GM12878 (cell line): ENCODE results near the gene SEMA5A. TPM values are rescaled to one million over a fixed set of nuclear protein-coding genes. Genes with fewer than 3 reads are reported as not detected.

Experiments
- ATAC-seq: fragments of 200-7000 bp; cut with Tn5 transposase; 3 replicates; pipeline ENCODE4 v1.9.1; 2020; ENCODE audit warnings: mild to moderate bottlenecking, moderate library complexity
- BruUV-seq: library from RNA; stranded (reverse); fragments of 400-500 nt; replicated peaks from 2 replicates; lab custom pipeline; 2021; lab: Mats Ljungman, UMichigan
- CTCF ChIA-PET: fragments of 300-600 bp; sonication (Branson Sonifier 250); formaldehyde crosslinking; extraction: SDS; loops from one replicate; lab custom pipeline; 2021; ENCODE audit warnings: inconsistent platforms; lab: Yijun Ruan, JAX
- POLR2A ChIA-PET: fragments of 350-600 bp; formaldehyde crosslinking; extraction: SDS; loops from one replicate; lab custom pipeline; 2021; ENCODE audit warnings: inconsistent platforms; lab: Charles Lee
- RAD21 ChIA-PET: fragments of 300-600 bp; sonication (Branson Sonifier 250); formaldehyde crosslinking; loops from one replicate; lab custom pipeline; 2023; ENCODE audit warnings: antibody characterized with exemption; ENCODE audit not compliant: unreplicated experiment; lab: Charles Lee
- SMC1A ChIA-PET: fragments of 300-600 bp; sonication (Branson Sonifier 250); formaldehyde crosslinking; loops from one replicate; lab custom pipeline; 2023; ENCODE audit not compliant: unreplicated experiment, uncharacterized antibody; lab: Charles Lee
- DNase-seq: peaks from one replicate; pipeline ENCODE4 v3.0.0-alpha.2; 2011; ENCODE audit warnings: low read depth, low spot score
- FAIRE-seq: peaks from 3 replicates; lab custom pipeline; 2011; peaks lifted over from hg19 to GRCh38; lab: Jason Lieb, UNC
- H2AFZ ChIP-seq: 2 replicates; pipeline ENCODE4 v1.6.0; 2011; ENCODE audit warnings: low read depth, low read length, control low read depth; ENCODE audit not compliant: control insufficient read depth
- H3K27ac ChIP-seq: 2 replicates; pipeline ENCODE4 v1.5.1; 2011; ENCODE audit warnings: control low read depth; ENCODE audit not compliant: control insufficient read depth, insufficient read depth
- H3K27me3 ChIP-seq, 2 experiments: replicated peaks in 1 of 2; 2 replicates each; pipeline versions ENCODE4 v1.6.0 to v1.6.1; 2011; ENCODE audit warnings: low read length in 1 of 2; ENCODE audit not compliant: control insufficient read depth in 2 of 2, insufficient read depth in 2 of 2
- H3K36me3 ChIP-seq, 2 experiments: 2 replicates each; pipeline ENCODE4 v1.5.1; 2011; ENCODE audit warnings: low read length in 1 of 2; ENCODE audit not compliant: control insufficient read depth in 2 of 2, insufficient read depth in 2 of 2
- H3K4me1 ChIP-seq: 2 replicates; pipeline ENCODE4 v1.6.1; 2011; ENCODE audit warnings: mild to moderate bottlenecking, low read length, moderate library complexity, mixed read lengths; ENCODE audit not compliant: control insufficient read depth, insufficient read depth
- H3K4me2 ChIP-seq: 2 replicates; pipeline ENCODE4 v1.6.0; 2011; ENCODE audit warnings: control low read depth; ENCODE audit not compliant: control insufficient read depth, insufficient read depth
- H3K4me3 ChIP-seq: fragments of 200-600 bp; sonication (generic); 2 replicates; pipeline ENCODE4 v1.5.1; 2016
- H3K79me2 ChIP-seq: 2 replicates; pipeline ENCODE4 v1.6.0; 2011; ENCODE audit warnings: low read length; ENCODE audit not compliant: control insufficient read depth, insufficient read depth
- H3K9ac ChIP-seq: 2 replicates; pipeline ENCODE4 v1.8.0; 2011; ENCODE audit warnings: low read length, control low read depth, mixed read lengths; ENCODE audit not compliant: control insufficient read depth, insufficient read depth
- H3K9me3 ChIP-seq: replicated peaks from 3 replicates; pipeline ENCODE4 v1.5.1; 2011; ENCODE audit warnings: mild to moderate bottlenecking, low read length; ENCODE audit not compliant: control insufficient read depth, insufficient read depth
- H4K20me1 ChIP-seq: 2 replicates; pipeline ENCODE4 v1.6.0; 2011; ENCODE audit not compliant: control insufficient read depth, insufficient read depth
- EP300 ChIP-seq, 2 experiments: fragments of 150-350 bp in 1 of 2; IDR thresholded peaks; 2 replicates each; pipeline ENCODE4 v1.6.1; 2011 to 2012; ENCODE audit warnings: low read depth in 2 of 2, low read length in 2 of 2, borderline replicate concordance in 1 of 2, improper control_type of control experiment in 1 of 2, inconsistent platforms in 1 of 2; ENCODE audit not compliant: control insufficient read depth in 1 of 2
- FOS ChIP-seq: IDR thresholded peaks from 3 replicates; pipeline ENCODE4 v1.6.1; 2011; ENCODE audit warnings: borderline replicate concordance; ENCODE audit not compliant: insufficient read length; ENCODE audit errors: extremely low read depth
- FOXK2 ChIP-seq: fragments of 450-650 bp; IDR thresholded peaks from 2 replicates; pipeline ENCODE4 v1.6.1; 2017; ENCODE audit warnings: mild to moderate bottlenecking, moderate library complexity
- IRF4 ChIP-seq: IDR thresholded peaks from 2 replicates; pipeline ENCODE4 v1.6.1; 2011; ENCODE audit warnings: low read depth, low read length
- JUNB ChIP-seq: IDR thresholded peaks from 2 replicates; pipeline ENCODE4 v1.6.1; 2016; ENCODE audit warnings: antibody characterized with exemption, mild to moderate bottlenecking
- KDM1A ChIP-seq: fragments of 200-600 bp; sonication (generic); IDR thresholded peaks from 2 replicates; pipeline ENCODE4 v1.6.1; 2016; ENCODE audit warnings: borderline replicate concordance
- KLF5 ChIP-seq: fragments of 450-650 bp; IDR thresholded peaks from 2 replicates; pipeline ENCODE4 v1.6.1; 2014; ENCODE audit warnings: mild to moderate bottlenecking; ENCODE audit not compliant: partially characterized antibody
- MXI1 ChIP-seq: fragments of 150-350 bp; IDR thresholded peaks from 2 replicates; pipeline ENCODE4 v1.6.1; 2011; ENCODE audit warnings: low read depth, mild to moderate bottlenecking, inconsistent platforms, low read length, improper control_type of control experiment
- NR2C2 ChIP-seq: IDR thresholded peaks from 2 replicates; pipeline ENCODE4 v1.6.1; 2011; ENCODE audit warnings: borderline replicate concordance, low read depth; ENCODE audit not compliant: control insufficient read depth, insufficient read length
- PAX8 ChIP-seq: fragments of 450-650 bp; IDR thresholded peaks from 2 replicates; pipeline ENCODE4 v1.6.1; 2017; ENCODE audit warnings: mild to moderate bottlenecking, moderate library complexity
- STAT3 ChIP-seq: IDR thresholded peaks from 2 replicates; pipeline ENCODE4 v1.6.1; 2011; ENCODE audit warnings: low read depth, low read length, improper control_type of control experiment
- TCF3 ChIP-seq: IDR thresholded peaks from 2 replicates; pipeline ENCODE4 v1.6.1; 2012; ENCODE audit warnings: low read depth, mild to moderate bottlenecking, low read length, borderline replicate concordance; ENCODE audit not compliant: insufficient read depth
- YY1 ChIP-seq: IDR thresholded peaks from 2 replicates; pipeline ENCODE4 v1.6.1; 2011; ENCODE audit warnings: low read depth, mild to moderate bottlenecking, low read length
- ZSCAN29 ChIP-seq: fragments of 450-650 bp; IDR thresholded peaks from 2 replicates; pipeline ENCODE4 v1.6.1; 2017; ENCODE audit warnings: mild to moderate bottlenecking, moderate library complexity
- WGBS: methylation state at CpG from one replicate; pipeline ENCODE4 v1.1.6; 2016; ENCODE audit warnings: low lambda C conversion rate; ENCODE audit not compliant: insufficient replicate concordance, insufficient coverage; ENCODE audit errors: missing lambda C conversion rate; 5-methylcytosine and 5-hydroxymethylcytosine counted together
- in situ Hi-C: fragments of 300-500 bp; cut with MboI; formaldehyde crosslinking; loops from 9 replicates; pipeline ENCODE4 v1.14.3; 2018; ENCODE audit warnings: mixed read lengths
- intact Hi-C: fragments of 100-400 bp; cut with micrococcal nuclease; formaldehyde crosslinking; loops from one replicate; pipeline ENCODE4 v1.14.2; 2022; ENCODE audit not compliant: unreplicated experiment
- polyA plus RNA-seq, 11 experiments: library from polyadenylated mRNA; depleted of rRNA in 4 of 11; unstranded in 6 of 11; stranded (reverse) in 5 of 11; fragments of >200 nt; fragmentation: Nextera tagmentation in 4 of 11; fragmentation: Illumina TruSeq in 1 of 11; extraction: Ambion mirVana in 4 of 11; extraction: Trizol in 1 of 11; gene quantifications; 1 replicate in 1 of 11; 2 replicates in 10 of 11; pipeline versions ENCODE4 v1.2.1 to v1.2.3, GENCODE V29; 2011 to 2016; ENCODE audit warnings: inconsistent platforms in 2 of 11, missing spikeins in 2 of 11, low read depth in 1 of 11
- total RNA-seq, 4 experiments: library from RNA; depleted of rRNA in 3 of 4; stranded (reverse); fragments of >200 nt in 3 of 4; fragmentation: Illumina TruSeq in 1 of 4; extraction: Trizol in 1 of 4; gene quantifications; 2 replicates each; pipeline versions ENCODE4 v1.2.1 to v1.2.3, GENCODE V29; 2013 to 2021
- TF ChIP-seq, protein P1 (sequence below): fragments of 450-650 bp; formaldehyde crosslinking; IDR thresholded peaks from 2 replicates; pipeline ENCODE4 v1.4.0; 2020; ENCODE audit warnings: mild to moderate bottlenecking, moderate library complexity
- TF ChIP-seq, protein P2 (sequence below): IDR thresholded peaks from 2 replicates; pipeline ENCODE4 v1.6.1; 2012; ENCODE audit warnings: low read length, inconsistent platforms
- TF ChIP-seq, protein P3 (sequence below): fragments of 450-650 bp; formaldehyde crosslinking; IDR thresholded peaks from 2 replicates; pipeline ENCODE4 v1.5.0; 2022; ENCODE audit warnings: mild to moderate bottlenecking, missing genetic modification characterization

Gene SEMA5A
- total and polyA plus RNA-seq, 10 of the 15 experiments (the other 5 are each of a cell fraction or from before 2014, with no cell fraction given) = 0.03 to 2.4 (median 0.09) TPM; not detected in 1

DNA sequence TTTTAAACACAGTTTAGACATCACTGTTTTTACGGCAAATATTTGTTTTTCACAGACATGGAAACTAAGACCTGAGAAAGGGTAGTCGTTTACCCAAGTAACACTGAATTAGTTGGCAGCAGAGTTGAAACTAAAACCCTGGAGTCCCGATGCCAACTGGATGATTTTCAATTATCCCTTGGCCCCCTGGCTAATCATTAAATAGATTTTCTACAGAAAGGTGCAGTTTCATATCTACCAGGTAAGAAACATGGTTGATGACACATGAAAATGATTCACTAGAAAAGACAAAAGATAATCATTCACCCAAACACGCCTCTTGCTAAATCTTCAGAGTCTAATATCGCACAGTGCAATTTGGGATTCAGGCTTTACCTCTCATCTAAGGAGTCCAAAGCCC is 136.9 kb downstream of the SEMA5A start:
- DNase-seq (no peak), ATAC-seq (no peak; the same call in 2 of the 3 replicates), FAIRE-seq (no peak)
- Histone ChIP-seq H3K9ac (no peak overlapping the region), H2AFZ (no peak overlapping the region), H3K36me3 (no peaks in the 10 kb centered on the region), H3K79me2 (no peaks in the 10 kb centered on the region), H4K20me1 (no peaks in the 10 kb centered on the region), H3K27ac (no peak overlapping the region), H3K4me2 (no peak overlapping the region), H3K4me1 (peaks cover 2% of the 10 kb centered on the region; the same call in 1 of the 2 replicates), H3K27me3 (no peaks in the 10 kb centered on the region; a peak in 2 of 4 replicates), H3K4me3 (no peak overlapping the region), H3K9me3 (no peaks in the 10 kb centered on the region; the same call in 2 of the 3 replicates)
- TF ChIP-seq KLF5 (no peak), MXI1 (no peak), TCF3 (no peak), ZSCAN29 (no peak), KDM1A (no peak), PAX8 (no peak), STAT3 (no peak), YY1 (no peak), FOXK2 (no peak), FOS (no peak), EP300 (IDR thresholded peaks at IDR 0.05; ENCODE audit: borderline replicate concordance in 1 of 2, control insufficient read depth in 1 of 2, low read depth in 2 of 2, low read length in 2 of 2) (no peak), JUNB (no peak), NR2C2 (no peak), IRF4 (no peak)
- TF ChIP-seq, protein P1, sequence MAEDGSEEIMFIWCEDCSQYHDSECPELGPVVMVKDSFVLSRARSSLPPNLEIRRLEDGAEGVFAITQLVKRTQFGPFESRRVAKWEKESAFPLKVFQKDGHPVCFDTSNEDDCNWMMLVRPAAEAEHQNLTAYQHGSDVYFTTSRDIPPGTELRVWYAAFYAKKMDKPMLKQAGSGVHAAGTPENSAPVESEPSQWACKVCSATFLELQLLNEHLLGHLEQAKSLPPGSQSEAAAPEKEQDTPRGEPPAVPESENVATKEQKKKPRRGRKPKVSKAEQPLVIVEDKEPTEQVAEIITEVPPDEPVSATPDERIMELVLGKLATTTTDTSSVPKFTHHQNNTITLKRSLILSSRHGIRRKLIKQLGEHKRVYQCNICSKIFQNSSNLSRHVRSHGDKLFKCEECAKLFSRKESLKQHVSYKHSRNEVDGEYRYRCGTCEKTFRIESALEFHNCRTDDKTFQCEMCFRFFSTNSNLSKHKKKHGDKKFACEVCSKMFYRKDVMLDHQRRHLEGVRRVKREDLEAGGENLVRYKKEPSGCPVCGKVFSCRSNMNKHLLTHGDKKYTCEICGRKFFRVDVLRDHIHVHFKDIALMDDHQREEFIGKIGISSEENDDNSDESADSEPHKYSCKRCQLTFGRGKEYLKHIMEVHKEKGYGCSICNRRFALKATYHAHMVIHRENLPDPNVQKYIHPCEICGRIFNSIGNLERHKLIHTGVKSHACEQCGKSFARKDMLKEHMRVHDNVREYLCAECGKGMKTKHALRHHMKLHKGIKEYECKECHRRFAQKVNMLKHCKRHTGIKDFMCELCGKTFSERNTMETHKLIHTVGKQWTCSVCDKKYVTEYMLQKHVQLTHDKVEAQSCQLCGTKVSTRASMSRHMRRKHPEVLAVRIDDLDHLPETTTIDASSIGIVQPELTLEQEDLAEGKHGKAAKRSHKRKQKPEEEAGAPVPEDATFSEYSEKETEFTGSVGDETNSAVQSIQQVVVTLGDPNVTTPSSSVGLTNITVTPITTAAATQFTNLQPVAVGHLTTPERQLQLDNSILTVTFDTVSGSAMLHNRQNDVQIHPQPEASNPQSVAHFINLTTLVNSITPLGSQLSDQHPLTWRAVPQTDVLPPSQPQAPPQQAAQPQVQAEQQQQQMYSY (CRISPR knock-in tag) = no peak
- TF ChIP-seq, protein P2, sequence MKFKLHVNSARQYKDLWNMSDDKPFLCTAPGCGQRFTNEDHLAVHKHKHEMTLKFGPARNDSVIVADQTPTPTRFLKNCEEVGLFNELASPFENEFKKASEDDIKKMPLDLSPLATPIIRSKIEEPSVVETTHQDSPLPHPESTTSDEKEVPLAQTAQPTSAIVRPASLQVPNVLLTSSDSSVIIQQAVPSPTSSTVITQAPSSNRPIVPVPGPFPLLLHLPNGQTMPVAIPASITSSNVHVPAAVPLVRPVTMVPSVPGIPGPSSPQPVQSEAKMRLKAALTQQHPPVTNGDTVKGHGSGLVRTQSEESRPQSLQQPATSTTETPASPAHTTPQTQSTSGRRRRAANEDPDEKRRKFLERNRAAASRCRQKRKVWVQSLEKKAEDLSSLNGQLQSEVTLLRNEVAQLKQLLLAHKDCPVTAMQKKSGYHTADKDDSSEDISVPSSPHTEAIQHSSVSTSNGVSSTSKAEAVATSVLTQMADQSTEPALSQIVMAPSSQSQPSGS = no peak
- TF ChIP-seq, protein P3, sequence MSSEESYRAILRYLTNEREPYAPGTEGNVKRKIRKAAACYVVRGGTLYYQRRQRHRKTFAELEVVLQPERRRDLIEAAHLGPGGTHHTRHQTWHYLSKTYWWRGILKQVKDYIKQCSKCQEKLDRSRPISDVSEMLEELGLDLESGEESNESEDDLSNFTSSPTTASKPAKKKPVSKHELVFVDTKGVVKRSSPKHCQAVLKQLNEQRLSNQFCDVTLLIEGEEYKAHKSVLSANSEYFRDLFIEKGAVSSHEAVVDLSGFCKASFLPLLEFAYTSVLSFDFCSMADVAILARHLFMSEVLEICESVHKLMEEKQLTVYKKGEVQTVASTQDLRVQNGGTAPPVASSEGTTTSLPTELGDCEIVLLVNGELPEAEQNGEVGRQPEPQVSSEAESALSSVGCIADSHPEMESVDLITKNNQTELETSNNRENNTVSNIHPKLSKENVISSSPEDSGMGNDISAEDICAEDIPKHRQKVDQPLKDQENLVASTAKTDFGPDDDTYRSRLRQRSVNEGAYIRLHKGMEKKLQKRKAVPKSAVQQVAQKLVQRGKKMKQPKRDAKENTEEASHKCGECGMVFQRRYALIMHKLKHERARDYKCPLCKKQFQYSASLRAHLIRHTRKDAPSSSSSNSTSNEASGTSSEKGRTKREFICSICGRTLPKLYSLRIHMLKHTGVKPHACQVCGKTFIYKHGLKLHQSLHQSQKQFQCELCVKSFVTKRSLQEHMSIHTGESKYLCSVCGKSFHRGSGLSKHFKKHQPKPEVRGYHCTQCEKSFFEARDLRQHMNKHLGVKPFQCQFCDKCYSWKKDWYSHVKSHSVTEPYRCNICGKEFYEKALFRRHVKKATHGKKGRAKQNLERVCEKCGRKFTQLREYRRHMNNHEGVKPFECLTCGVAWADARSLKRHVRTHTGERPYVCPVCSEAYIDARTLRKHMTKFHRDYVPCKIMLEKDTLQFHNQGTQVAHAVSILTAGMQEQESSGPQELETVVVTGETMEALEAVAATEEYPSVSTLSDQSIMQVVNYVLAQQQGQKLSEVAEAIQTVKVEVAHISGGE = no peak
- RAD21 ChIA-PET = no interaction called here
- BruUV-seq = no TSS peak
- in situ Hi-C loops = no loop called here
- 58% methylated on average over 5 of the region's 5 CpGs for WGBS
- POLR2A ChIA-PET = no interaction called here
- CTCF ChIA-PET = no interaction called here
- intact Hi-C loops = no loop called here
- SMC1A ChIA-PET = no interaction called here
